Hepatocyte (in vitro differentiated cells): ENCODE measurements around the gene TRMT44. TPM values are rescaled to one million over a fixed set of nuclear protein-coding genes. Genes with fewer than 3 reads are reported as not detected.
"Not testable (repeated sequence)": the region's sequence is repeated elsewhere in the genome, so short reads cannot be mapped to it uniquely, and the experiment has no call there.

Experiments
- DNase-seq: peaks from one replicate; pipeline ENCODE4 v3.0.0-alpha.2; 2016; ENCODE audit warnings: low spot score
- H2AFZ ChIP-seq: fragments of 200-600 bp; sonication (generic); 2 replicates; pipeline ENCODE4 v1.6.0; 2016; ENCODE audit warnings: antibody characterized with exemption, mild to moderate bottlenecking
- H3K27ac ChIP-seq: fragments of 200-600 bp; sonication (generic); 2 replicates; pipeline ENCODE4 v1.5.1; 2016; ENCODE audit warnings: mild to moderate bottlenecking
- H3K27me3 ChIP-seq: fragments of 200-600 bp; sonication (generic); 2 replicates; pipeline ENCODE4 v1.6.1; 2016
- H3K36me3 ChIP-seq: fragments of 200-600 bp; sonication (generic); replicated peaks from 2 replicates; pipeline ENCODE4 v1.5.1; 2016; ENCODE audit warnings: low read depth; ENCODE audit not compliant: insufficient read depth
- H3K4me1 ChIP-seq: fragments of 200-600 bp; sonication (generic); 2 replicates; pipeline ENCODE4 v1.5.1; 2016; ENCODE audit warnings: mild to moderate bottlenecking, moderate library complexity; ENCODE audit not compliant: insufficient read depth
- H3K4me2 ChIP-seq: fragments of 200-600 bp; sonication (generic); 2 replicates; pipeline ENCODE4 v1.6.0; 2016
- H3K4me3 ChIP-seq: fragments of 200-600 bp; sonication (generic); 2 replicates; pipeline ENCODE4 v1.5.1; 2016; ENCODE audit warnings: mild to moderate bottlenecking
- H3K79me2 ChIP-seq: fragments of 200-600 bp; sonication (generic); 2 replicates; pipeline ENCODE4 v1.6.0; 2017; ENCODE audit warnings: mild to moderate bottlenecking
- H3K9me2 ChIP-seq: fragments of 200-600 bp; sonication (generic); replicated peaks from 2 replicates; pipeline ENCODE4 v1.6.0; 2017; ENCODE audit warnings: mild to moderate bottlenecking; ENCODE audit not compliant: insufficient read depth
- H3K9me3 ChIP-seq: fragments of 200-600 bp; sonication (generic); 2 replicates; pipeline ENCODE4 v1.5.1; 2016; ENCODE audit warnings: low read depth, mild to moderate bottlenecking
- H4K20me1 ChIP-seq: fragments of 200-600 bp; sonication (generic); 2 replicates; pipeline ENCODE4 v1.6.0; 2016; ENCODE audit warnings: mild to moderate bottlenecking; ENCODE audit not compliant: insufficient read depth, poor library complexity, severe bottlenecking
- EZH2 ChIP-seq: fragments of 200-600 bp; sonication (generic); IDR thresholded peaks from 2 replicates; pipeline ENCODE4 v1.6.1; 2016; ENCODE audit warnings: antibody characterized with exemption, mild to moderate bottlenecking, borderline replicate concordance
- EZH2phosphoT487 ChIP-seq: fragments of 200-600 bp; sonication (generic); IDR thresholded peaks from one replicate; pipeline ENCODE4 v1.6.1; 2018; ENCODE audit warnings: antibody characterized with exemption, mild to moderate bottlenecking, low read depth, moderate library complexity; ENCODE audit not compliant: unreplicated experiment, severe bottlenecking
- WGBS: methylation state at CpG from one replicate; pipeline ENCODE4 v1.1.6; 2016; ENCODE audit warnings: low lambda C conversion rate; ENCODE audit errors: missing lambda C conversion rate; 5-methylcytosine and 5-hydroxymethylcytosine counted together
- polyA plus RNA-seq: library from polyadenylated mRNA; unstranded; fragments of >200 nt; fragmentation: Nextera tagmentation; extraction: Ambion mirVana; gene quantifications from 2 replicates; pipeline ENCODE4 v1.2.1, GENCODE V29; 2016
- total RNA-seq: library from RNA; depleted of rRNA; stranded (reverse); fragments of >200 nt; gene quantifications from 2 replicates; pipeline ENCODE4 v1.2.3, GENCODE V29; 2014
- TF ChIP-seq, protein P1 (sequence below): fragments of 200-600 bp; sonication (generic); IDR thresholded peaks from 2 replicates; pipeline ENCODE4 v1.5.1; 2016; ENCODE audit warnings: antibody characterized with exemption, mild to moderate bottlenecking; ENCODE audit not compliant: poor library complexity

Gene TRMT44
- total and polyA plus RNA-seq, 2 experiments from 2014 or later = 8.2 to 13.2 TPM

DNA sequence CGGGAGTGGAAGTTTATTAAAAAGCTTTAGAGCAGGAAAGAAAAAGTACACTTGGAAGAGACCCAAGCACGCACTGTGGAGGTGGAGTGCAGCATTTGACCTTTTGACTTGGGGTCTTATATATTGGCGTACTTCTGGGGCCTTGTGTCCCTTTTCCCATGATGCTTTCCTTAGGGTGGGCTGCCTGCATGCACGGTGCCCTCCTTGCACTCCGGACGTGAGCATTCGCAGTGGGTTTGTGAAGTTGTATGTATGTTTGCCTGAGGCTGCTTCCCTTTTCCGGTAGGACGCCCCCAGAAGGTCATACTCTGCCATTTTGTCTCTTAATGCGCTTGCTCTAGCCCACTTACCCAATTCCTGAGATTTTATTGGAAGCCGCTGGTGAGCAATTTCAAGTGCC, 39.6 kb downstream of the TRMT44 start:
- Histone ChIP-seq H3K27me3 (no peaks in the 10 kb centered on the region), H3K4me1 (no peaks in the 10 kb centered on the region), H3K4me3 (no peak overlapping the region), H3K9me2 (no peaks in the 10 kb centered on the region), H3K9me3 (no peaks in the 10 kb centered on the region), H3K79me2 (no peaks in the 10 kb centered on the region), H3K4me2 (no peak overlapping the region), H4K20me1 (no peaks in the 10 kb centered on the region), H3K36me3 (no peaks in the 10 kb centered on the region), H2AFZ (no peak overlapping the region), H3K27ac (no peak overlapping the region)
- 92% methylated on average over 11 of the region's 11 CpGs for WGBS
- DNase-seq = no peak
- TF ChIP-seq, protein P1, sequence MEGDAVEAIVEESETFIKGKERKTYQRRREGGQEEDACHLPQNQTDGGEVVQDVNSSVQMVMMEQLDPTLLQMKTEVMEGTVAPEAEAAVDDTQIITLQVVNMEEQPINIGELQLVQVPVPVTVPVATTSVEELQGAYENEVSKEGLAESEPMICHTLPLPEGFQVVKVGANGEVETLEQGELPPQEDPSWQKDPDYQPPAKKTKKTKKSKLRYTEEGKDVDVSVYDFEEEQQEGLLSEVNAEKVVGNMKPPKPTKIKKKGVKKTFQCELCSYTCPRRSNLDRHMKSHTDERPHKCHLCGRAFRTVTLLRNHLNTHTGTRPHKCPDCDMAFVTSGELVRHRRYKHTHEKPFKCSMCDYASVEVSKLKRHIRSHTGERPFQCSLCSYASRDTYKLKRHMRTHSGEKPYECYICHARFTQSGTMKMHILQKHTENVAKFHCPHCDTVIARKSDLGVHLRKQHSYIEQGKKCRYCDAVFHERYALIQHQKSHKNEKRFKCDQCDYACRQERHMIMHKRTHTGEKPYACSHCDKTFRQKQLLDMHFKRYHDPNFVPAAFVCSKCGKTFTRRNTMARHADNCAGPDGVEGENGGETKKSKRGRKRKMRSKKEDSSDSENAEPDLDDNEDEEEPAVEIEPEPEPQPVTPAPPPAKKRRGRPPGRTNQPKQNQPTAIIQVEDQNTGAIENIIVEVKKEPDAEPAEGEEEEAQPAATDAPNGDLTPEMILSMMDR = no peak

DNA sequence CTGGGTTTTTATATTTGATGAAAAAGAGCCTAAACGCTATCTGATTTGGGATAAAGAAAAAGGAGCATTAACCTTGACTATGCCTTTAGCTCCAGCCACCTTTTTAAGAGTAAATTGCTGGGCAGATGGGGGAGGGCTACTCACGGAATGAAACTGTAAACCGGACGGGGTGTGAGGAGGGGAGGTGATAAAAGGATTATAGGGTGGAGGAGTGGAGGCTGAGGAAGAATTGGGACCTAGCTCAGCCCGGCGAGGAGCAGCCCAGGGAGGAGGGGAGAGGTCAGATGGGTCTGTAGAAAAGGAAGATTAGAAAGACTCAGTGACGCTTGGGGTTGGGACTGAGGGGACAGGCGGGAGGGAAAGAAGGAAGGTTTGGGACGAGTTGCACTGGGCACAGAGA, 46.1 kb downstream of the TRMT44 start:
- H3K27ac ChIP-seq, H3K27me3 ChIP-seq, H3K4me2 ChIP-seq, H3K4me1 ChIP-seq, H4K20me1 ChIP-seq, H3K9me3 ChIP-seq, H3K9me2 ChIP-seq, H2AFZ ChIP-seq, DNase-seq, H3K79me2 ChIP-seq, H3K4me3 ChIP-seq, H3K36me3 ChIP-seq: not testable (repeated sequence)
- WGBS = 48% methylated on average over 9 of the region's 9 CpGs

DNA sequence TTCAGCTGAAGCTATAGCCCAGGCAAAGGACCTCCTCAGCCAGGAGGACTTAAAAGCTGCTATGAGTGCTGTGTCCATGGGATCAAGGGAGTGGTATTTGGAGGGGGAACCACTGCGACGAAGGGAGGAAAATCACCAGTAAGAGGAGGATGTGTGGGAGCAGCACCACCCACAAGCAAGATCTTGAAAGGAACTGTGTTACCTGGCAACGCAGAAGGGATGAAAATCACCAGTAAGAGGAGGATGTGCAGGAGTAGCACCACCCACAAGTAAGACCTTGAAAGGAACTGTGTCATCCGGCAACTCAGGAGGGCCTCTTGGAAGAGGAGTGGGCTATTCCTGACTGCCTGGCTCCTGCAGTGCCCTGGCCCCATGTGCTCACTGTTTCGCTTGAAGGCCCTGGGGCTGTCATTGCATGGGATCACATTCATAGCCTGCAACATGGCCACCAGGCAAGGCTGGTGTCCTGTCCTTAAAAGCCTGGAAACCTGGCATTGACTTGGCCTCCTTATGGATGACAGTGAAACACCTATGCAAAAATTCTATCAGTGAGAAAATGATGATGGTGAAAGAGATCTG, 48.3 kb downstream of the TRMT44 start:
- TF ChIP-seq, protein P1 = no peak
- TF ChIP-seq EZH2 (no peak), EZH2phosphoT487 (no peak)
- WGBS = 96% methylated on average over 5 of the region's 5 CpGs
- Histone ChIP-seq H3K4me2 (no peak overlapping the region), H3K9me3 (no peaks in the 10 kb centered on the region), H4K20me1 (no peaks in the 10 kb centered on the region), H3K79me2 (no peaks in the 10 kb centered on the region), H3K27me3 (no peaks in the 10 kb centered on the region), H3K36me3 (no peaks in the 10 kb centered on the region), H3K4me1 (no peaks in the 10 kb centered on the region), H3K4me3 (no peak overlapping the region), H3K9me2 (no peaks in the 10 kb centered on the region), H3K27ac (no peak overlapping the region), H2AFZ (no peak overlapping the region)
- no peak for DNase-seq

DNA sequence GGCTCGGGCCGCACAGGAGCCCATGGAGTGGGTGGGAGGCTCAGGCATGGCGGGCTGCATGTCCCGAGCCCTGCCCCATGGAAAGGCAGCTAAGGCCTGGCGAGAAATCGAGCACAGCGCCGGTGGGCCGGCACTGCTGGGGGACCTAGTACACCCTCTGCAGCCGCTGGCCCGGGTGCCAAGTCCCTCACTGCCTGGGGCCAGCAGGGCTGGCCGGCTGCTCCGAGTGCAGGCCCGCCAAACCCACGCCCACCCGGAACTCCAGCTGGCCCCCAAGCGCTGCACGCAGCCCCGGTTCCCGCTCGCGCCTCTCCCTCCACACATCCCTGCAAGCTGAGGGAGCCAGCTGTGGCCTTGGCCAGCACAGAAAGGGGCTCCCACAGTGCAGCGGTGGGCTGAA, 50.9 kb downstream of the TRMT44 start:
- not testable (repeated sequence) for H3K79me2 ChIP-seq, DNase-seq, H3K9me2 ChIP-seq, H3K4me1 ChIP-seq, H3K4me3 ChIP-seq, H3K4me2 ChIP-seq, H3K27ac ChIP-seq, H3K36me3 ChIP-seq, H3K9me3 ChIP-seq, H2AFZ ChIP-seq, H3K27me3 ChIP-seq, H4K20me1 ChIP-seq
- WGBS = 96% methylated on average over 19 of the region's 23 CpGs

DNA sequence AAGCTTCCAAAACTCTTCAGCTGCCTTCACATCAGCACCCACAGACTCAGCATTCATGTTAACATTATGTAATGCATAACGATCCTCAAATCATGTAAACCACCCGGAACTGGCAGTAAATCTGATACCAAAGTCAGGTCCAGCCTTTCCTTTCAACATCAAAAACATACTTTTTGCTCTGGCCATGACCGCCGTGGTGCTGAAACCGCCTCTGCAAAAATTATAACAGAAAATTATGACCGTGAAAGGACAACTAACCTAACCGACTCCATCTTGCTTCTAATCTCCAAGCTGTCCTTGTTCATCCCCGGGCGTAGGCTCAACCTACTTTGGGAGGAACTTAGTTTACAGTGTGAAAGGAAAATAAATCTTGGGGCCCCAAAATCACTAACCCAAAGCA, 51.6 kb downstream of the TRMT44 start:
- no peaks in the 10 kb centered on the region for H3K79me2 ChIP-seq
- no peaks in the 10 kb centered on the region for H3K9me2 ChIP-seq
- no peaks in the 10 kb centered on the region for H3K4me1 ChIP-seq
- H3K36me3 ChIP-seq = no peaks in the 10 kb centered on the region
- DNase-seq = no peak
- H3K4me2 ChIP-seq = no peak overlapping the region
- no peak overlapping the region for H3K27ac ChIP-seq
- 90% methylated on average over 9 of the region's 9 CpGs for WGBS
- H2AFZ ChIP-seq = no peak overlapping the region
- H3K4me3 ChIP-seq = no peak overlapping the region
- no peak for TF ChIP-seq EZH2
- TF ChIP-seq EZH2phosphoT487 = no peak
- TF ChIP-seq, protein P1 = no peak
- H3K27me3 ChIP-seq = no peaks in the 10 kb centered on the region
- H3K9me3 ChIP-seq = no peaks in the 10 kb centered on the region
- H4K20me1 ChIP-seq = no peaks in the 10 kb centered on the region
